WTC11 (cell line): Measurements from ENCODE around the gene TSPO2. TPM values are rescaled to one million over a fixed set of nuclear protein-coding genes. Genes with fewer than 3 reads are reported as not detected.

Experiments used
- ATAC-seq: fragments of 200-7000 bp; cut with Tn5 transposase; 2 replicates; pipeline ENCODE4 v1.10.0; 2021; ENCODE audit warnings: mild to moderate bottlenecking, moderate library complexity
- CTCF ChIA-PET: fragments of 300-600 bp; sonication (Branson Sonifier 250); formaldehyde crosslinking; loops from one replicate; lab custom pipeline; 2021; ENCODE audit warnings: antibody characterized with exemption; lab: Charles Lee
- POLR2A ChIA-PET: fragments of 350-600 bp; sonication (Branson Sonifier 250); formaldehyde crosslinking; loops from one replicate; lab custom pipeline; 2021; ENCODE audit warnings: antibody characterized with exemption; lab: Charles Lee
- DNase-seq: peaks from one replicate; pipeline ENCODE4 v3.0.0; 2021; ENCODE audit warnings: low spot score
- H3K27ac Mint-ChIP-seq: 2 replicates; pipeline ENCODE4 v1.8.0; 2021; ENCODE audit warnings: mixed read lengths
- H3K27me3 Mint-ChIP-seq: 2 replicates; pipeline ENCODE4 v1.8.0; 2021; ENCODE audit warnings: low read depth, mild to moderate bottlenecking, moderate library complexity, mixed read lengths
- H3K36me3 Mint-ChIP-seq: 2 replicates; pipeline ENCODE4 v1.8.0; 2021; ENCODE audit warnings: mixed read lengths
- H3K4me1 Mint-ChIP-seq: 2 replicates; pipeline ENCODE4 v1.8.0; 2022; ENCODE audit warnings: mixed read lengths
- H3K4me3 Mint-ChIP-seq: 2 replicates; pipeline ENCODE4 v1.8.0; 2021; ENCODE audit warnings: mild to moderate bottlenecking, moderate library complexity, mixed read lengths
- H3K9me3 Mint-ChIP-seq: 2 replicates; pipeline ENCODE4 v1.8.0; 2021; ENCODE audit warnings: mixed read lengths
- ATF6 ChIP-seq: sonication (generic); formaldehyde crosslinking; IDR thresholded peaks from 2 replicates; pipeline ENCODE4 v1.8.1; 2023; ENCODE audit warnings: mild to moderate bottlenecking, missing genetic modification reagents
- CTCF ChIP-seq: fragments of 200-600 bp; IDR thresholded peaks from 2 replicates; pipeline ENCODE4 v1.8.0; 2022; ENCODE audit warnings: antibody characterized with exemption
- E2F4 ChIP-seq: sonication (generic); formaldehyde crosslinking; IDR thresholded peaks from 2 replicates; pipeline ENCODE4 v1.8.1; 2022; ENCODE audit warnings: low read depth, mild to moderate bottlenecking, moderate library complexity, missing genetic modification reagents, borderline replicate concordance
- ERG ChIP-seq: fragments of 250-450 bp; sonication (Bioruptor Pico); IDR thresholded peaks from 2 replicates; pipeline ENCODE4 v1.8.0; 2021; ENCODE audit warnings: mild to moderate bottlenecking
- ETV6 ChIP-seq: sonication (generic); formaldehyde crosslinking; IDR thresholded peaks from 2 replicates; pipeline ENCODE4 v1.8.1; 2022; ENCODE audit warnings: mild to moderate bottlenecking, missing genetic modification reagents
- FOXK1 ChIP-seq: sonication (generic); formaldehyde crosslinking; IDR thresholded peaks from 2 replicates; pipeline ENCODE4 v1.8.0; 2022; ENCODE audit warnings: mild to moderate bottlenecking, moderate library complexity, missing genetic modification reagents
- FOXP1 ChIP-seq: sonication (generic); formaldehyde crosslinking; IDR thresholded peaks from 2 replicates; pipeline ENCODE4 v1.8.0; 2022; ENCODE audit warnings: missing genetic modification reagents, mild to moderate bottlenecking, moderate library complexity, borderline replicate concordance
- GABPB1 ChIP-seq: sonication (generic); formaldehyde crosslinking; IDR thresholded peaks from 2 replicates; pipeline ENCODE4 v1.8.1; 2023; ENCODE audit warnings: mild to moderate bottlenecking, missing genetic modification reagents
- NR3C1 ChIP-seq: sonication (generic); formaldehyde crosslinking; conservative IDR thresholded peaks from 2 replicates; pipeline ENCODE4 v1.8.1; 2023; ENCODE audit warnings: low read depth, mild to moderate bottlenecking, missing genetic modification reagents
- RELA ChIP-seq: sonication (generic); formaldehyde crosslinking; IDR thresholded peaks from 2 replicates; pipeline ENCODE4 v1.8.1; 2022; ENCODE audit warnings: missing genetic modification reagents, mild to moderate bottlenecking, borderline replicate concordance
- USF1 ChIP-seq: sonication (generic); formaldehyde crosslinking; IDR thresholded peaks from 2 replicates; pipeline ENCODE4 v1.8.0; 2022; ENCODE audit warnings: mild to moderate bottlenecking, missing genetic modification reagents
- USF2 ChIP-seq: sonication (generic); formaldehyde crosslinking; IDR thresholded peaks from 2 replicates; pipeline ENCODE4 v1.8.1; 2023; ENCODE audit warnings: mild to moderate bottlenecking, missing genetic modification reagents, moderate library complexity
- ZMAT4 ChIP-seq: fragments of 250-450 bp; sonication (Bioruptor Pico); IDR thresholded peaks from 2 replicates; pipeline ENCODE4 v1.9.0; 2021; ENCODE audit warnings: mild to moderate bottlenecking
- ZSCAN18 ChIP-seq: fragments of 250-450 bp; sonication (Bioruptor Pico); IDR thresholded peaks from 2 replicates; pipeline ENCODE4 v2.1.2; 2022; ENCODE audit warnings: mild to moderate bottlenecking, moderate library complexity
- total RNA-seq: library from RNA; stranded (reverse); gene quantifications from 3 replicates; pipeline ENCODE4 v1.2.3, GENCODE V29; 2021

The TSPO2 gene
- total RNA-seq, 1 experiment from 2014 or later = not detected

- ATAC-seq = no peak
- ChIA-PET CTCF (no interaction called here), POLR2A (no interaction called here)
- Mint-ChIP-seq H3K27ac (no peak overlapping the region), H3K27me3 (no peaks in the 10 kb centered on the region; the same call in 1 of the 2 replicates), H3K9me3 (no peaks in the 10 kb centered on the region), H3K4me3 (no peak overlapping the region), H3K4me1 (peaks cover 14% of the 10 kb centered on the region)
- TF ChIP-seq NR3C1 = no peak
- TF ChIP-seq, all 79 proteins: peak for 0
- no peak for DNase-seq
- H3K36me3 Mint-ChIP-seq = no peaks in the 10 kb centered on the region
These were observed 8.5 kb upstream of the TSPO2 start for GRCh38 chr6:41033776-41034175.

- POLR2A ChIA-PET = interaction anchor here (0.6 kb wide), 2 partner anchors 49 to 65 kb away, joined by 3 to 4 read pairs; no protein-coding TSS in a partner anchor
- DNase-seq = no peak
- no peak for TF ChIP-seq USF1 (CRISPR knock-in tag)
- no peak for TF ChIP-seq GABPB1 (CRISPR knock-in tag)
- no peak for TF ChIP-seq RELA
- TF ChIP-seq USF2 (CRISPR knock-in tag) = no peak
- TF ChIP-seq E2F4 (CRISPR knock-in tag) = no peak
- no peak for TF ChIP-seq ZMAT4
- TF ChIP-seq FOXK1 (CRISPR knock-in tag) = no peak
- TF ChIP-seq ATF6 (CRISPR knock-in tag) = no peak
- no peak for TF ChIP-seq ZSCAN18 (CRISPR knock-in tag)
- TF ChIP-seq FOXP1 (CRISPR knock-in tag) = no peak
- no peak for TF ChIP-seq ETV6 (CRISPR knock-in tag)
- no peak for TF ChIP-seq ERG (CRISPR knock-in tag)
- no peak for TF ChIP-seq CTCF
- TF ChIP-seq, all 79 proteins: peak for 0
- no peaks in the 10 kb centered on the region for H3K36me3 Mint-ChIP-seq
- H3K4me3 Mint-ChIP-seq = no peak overlapping the region
- no peak overlapping the region for H3K27ac Mint-ChIP-seq
- no peaks in the 10 kb centered on the region for H3K27me3 Mint-ChIP-seq
- ATAC-seq = no peak
- H3K4me1 Mint-ChIP-seq = peaks cover 15% of the 10 kb centered on the region
- CTCF ChIA-PET = interaction anchor here (0.6 to 4.5 kb wide), 6 partner anchors 8 to 146 kb away, joined by 3 to 94 read pairs (median 3); no protein-coding TSS in a partner anchor
- H3K9me3 Mint-ChIP-seq = no peaks in the 10 kb centered on the region
These were observed 6.1 kb upstream of the TSPO2 start for GRCh38 chr6:41036186-41036585.
